Measurements from ENCODE around the gene CPD.

Gene CPD

DNA sequence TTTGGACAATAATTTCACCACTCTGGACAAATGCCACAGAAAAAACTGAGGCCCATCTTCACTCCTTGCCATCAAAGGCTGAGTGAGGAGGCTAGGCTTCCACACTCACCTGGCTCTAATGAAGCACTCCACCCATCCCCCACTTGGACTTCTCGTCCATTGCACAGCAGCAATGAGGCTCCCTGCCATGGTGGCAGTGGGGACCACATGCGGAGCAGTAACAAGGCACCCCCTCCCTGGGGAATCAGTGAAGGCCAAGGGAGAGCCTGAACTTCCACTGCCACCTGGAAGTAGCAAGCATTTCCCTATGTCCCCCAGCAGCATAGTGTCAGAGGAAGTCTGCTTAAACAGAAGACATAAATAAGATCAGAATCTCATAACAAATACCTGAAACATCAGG is 96.5 kb downstream of the CPD start:
- H3K4me3 ChIP-seq (replicated peaks in 1 of 2; ENCODE audit: low read depth in 2 of 2, low read length in 2 of 2): no peak overlapping the region
- no peak for DNase-seq (ENCODE audit: low read depth in 2 of 2)
- TF ChIP-seq, protein P1, sequence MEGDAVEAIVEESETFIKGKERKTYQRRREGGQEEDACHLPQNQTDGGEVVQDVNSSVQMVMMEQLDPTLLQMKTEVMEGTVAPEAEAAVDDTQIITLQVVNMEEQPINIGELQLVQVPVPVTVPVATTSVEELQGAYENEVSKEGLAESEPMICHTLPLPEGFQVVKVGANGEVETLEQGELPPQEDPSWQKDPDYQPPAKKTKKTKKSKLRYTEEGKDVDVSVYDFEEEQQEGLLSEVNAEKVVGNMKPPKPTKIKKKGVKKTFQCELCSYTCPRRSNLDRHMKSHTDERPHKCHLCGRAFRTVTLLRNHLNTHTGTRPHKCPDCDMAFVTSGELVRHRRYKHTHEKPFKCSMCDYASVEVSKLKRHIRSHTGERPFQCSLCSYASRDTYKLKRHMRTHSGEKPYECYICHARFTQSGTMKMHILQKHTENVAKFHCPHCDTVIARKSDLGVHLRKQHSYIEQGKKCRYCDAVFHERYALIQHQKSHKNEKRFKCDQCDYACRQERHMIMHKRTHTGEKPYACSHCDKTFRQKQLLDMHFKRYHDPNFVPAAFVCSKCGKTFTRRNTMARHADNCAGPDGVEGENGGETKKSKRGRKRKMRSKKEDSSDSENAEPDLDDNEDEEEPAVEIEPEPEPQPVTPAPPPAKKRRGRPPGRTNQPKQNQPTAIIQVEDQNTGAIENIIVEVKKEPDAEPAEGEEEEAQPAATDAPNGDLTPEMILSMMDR (IDR thresholded peaks at IDR 0.05; ENCODE audit: low read depth, low read length): no peak

DNA sequence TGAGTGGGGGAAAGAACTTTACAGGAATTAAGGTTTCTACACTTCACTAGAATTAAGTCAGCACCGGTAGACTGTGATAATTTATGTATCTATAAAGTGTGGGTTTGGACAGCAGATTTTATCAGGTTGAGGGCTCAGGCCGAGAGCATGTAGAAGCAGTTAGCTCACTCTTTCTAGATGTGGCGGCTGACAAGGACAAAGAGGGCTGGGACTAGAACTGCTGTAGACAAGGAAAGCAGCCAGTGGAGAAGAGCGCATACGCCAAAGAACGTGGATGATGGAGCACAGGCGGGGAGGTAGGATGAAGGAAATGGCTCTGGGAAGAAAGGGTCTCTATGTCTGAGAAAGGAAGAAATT is 98.0 kb downstream of the CPD start:
- no peak for DNase-seq (ENCODE audit: low read depth in 2 of 2)
- TF ChIP-seq, protein P1 (IDR thresholded peaks at IDR 0.05; ENCODE audit: low read depth, low read length): no peak
- peak overlapping the region; percentile 92 to 96 for H3K4me3 ChIP-seq (replicated peaks in 1 of 2; ENCODE audit: low read depth in 2 of 2, low read length in 2 of 2)

DNA sequence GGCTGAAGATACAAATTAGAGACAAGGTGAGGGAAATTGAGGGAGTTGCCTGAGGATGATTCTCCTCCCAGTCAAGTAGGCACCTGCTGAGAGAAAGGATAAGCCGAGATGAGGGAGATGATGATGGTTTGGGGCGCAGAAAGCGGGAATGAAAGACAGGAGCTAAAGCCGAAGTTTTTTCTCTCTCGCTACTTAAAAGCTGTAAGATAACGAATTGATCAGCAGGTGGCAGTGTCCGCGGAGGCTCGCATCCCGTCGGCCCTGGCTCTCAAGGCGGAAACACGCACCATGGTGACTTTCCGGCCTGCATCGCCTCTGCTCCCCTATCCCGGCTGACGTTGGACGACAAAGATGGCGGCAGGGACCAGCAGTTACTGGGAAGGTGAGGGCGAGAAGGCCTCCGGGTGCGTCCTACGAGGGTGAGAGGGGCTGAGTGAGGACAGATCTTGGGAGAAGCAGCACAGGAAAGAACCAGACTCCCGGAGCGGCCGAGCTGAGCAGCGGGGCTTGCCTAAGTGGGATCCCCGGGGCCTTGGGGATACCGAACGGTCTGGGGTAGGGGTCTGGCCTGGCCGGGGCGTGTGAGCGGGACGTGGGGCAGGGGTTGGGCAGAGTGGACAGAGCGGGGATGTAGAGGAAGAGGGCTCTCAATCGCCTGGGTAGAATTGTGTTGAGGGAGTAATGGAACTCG is 98.5 kb downstream of the CPD start, which contains the start of gene GOSR1:
TSS of gene GOSR1 (plus strand) at position 326 of the 691 bp plus-strand sequence. CDS start at position 352, 26 bp downstream.
- peak within 1 kb of the TSS; percentile 92 to 96 for H3K4me3 ChIP-seq (replicated peaks in 1 of 2; ENCODE audit: low read depth in 2 of 2, low read length in 2 of 2)
- TF ChIP-seq, protein P1 (IDR thresholded peaks at IDR 0.05; ENCODE audit: low read depth, low read length): peak; percentile 77
- DNase-seq (ENCODE audit: low read depth in 2 of 2): peak; percentile 97

DNA sequence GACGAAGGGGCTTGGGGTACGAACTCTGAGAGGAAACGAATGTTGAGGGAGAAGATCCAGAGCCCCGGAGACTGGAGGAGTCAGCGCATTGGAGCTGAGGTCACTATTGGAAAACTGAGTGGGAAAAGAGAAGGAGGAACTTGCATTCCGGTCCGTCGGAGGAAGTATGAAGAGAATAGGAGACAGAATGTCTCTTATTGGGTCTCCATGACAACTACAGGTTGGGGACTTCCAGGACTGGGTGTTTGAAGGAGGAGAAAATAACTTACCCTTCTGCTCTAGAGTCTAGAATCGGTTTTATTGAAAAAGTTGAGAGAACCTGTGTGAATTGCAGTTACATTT is 99.0 kb downstream of the CPD start:
- DNase-seq (ENCODE audit: low read depth in 2 of 2): no peak
- H3K4me3 ChIP-seq (replicated peaks in 1 of 2; ENCODE audit: low read depth in 2 of 2, low read length in 2 of 2): peak overlapping the region; percentile 92 to 96
- TF ChIP-seq, protein P1 (IDR thresholded peaks at IDR 0.05; ENCODE audit: low read depth, low read length): no peak

DNA sequence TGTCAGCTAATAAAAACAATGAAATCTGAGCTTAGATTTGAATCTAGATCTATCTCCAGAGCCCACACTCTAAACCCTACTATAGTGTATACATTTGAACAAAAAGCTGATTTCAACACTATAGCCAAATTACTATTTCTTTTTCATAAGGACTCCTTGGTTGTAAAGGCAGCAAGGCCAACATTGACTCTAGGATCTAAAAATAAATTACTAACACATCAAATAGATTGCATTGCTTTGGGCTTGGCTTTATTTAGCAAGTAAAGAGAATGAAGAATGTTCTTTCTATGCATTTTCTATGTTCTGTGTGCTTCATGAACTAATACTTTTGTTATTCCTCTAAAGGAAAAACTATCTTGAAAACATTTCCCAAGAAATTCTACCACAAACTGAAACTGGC is 103.8 kb downstream of the CPD start:
- DNase-seq (ENCODE audit: low read depth in 2 of 2): no peak
- TF ChIP-seq, protein P1 (IDR thresholded peaks at IDR 0.05; ENCODE audit: low read depth, low read length): no peak
- no peak overlapping the region for H3K4me3 ChIP-seq (replicated peaks in 1 of 2; ENCODE audit: low read depth in 2 of 2, low read length in 2 of 2)

DNA sequence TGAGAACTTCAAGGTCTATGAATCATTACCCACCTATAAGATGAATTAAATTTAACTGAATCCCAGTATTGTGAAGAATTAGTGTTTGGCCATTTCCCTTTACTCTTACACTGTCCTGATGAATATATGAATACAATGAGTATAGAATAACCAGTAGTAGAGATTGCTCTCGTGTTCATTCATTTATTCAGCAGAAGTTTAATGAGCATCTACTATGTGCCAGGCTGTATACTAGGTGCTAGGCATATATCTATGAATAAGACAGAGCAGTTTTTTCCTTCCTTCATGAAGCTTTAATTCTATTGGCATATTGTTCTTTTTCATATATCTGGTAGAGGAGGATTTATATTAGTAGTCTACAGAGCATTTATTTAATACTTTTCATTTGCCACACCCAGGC is 104.4 kb downstream of the CPD start:
- TF ChIP-seq, protein P1 (IDR thresholded peaks at IDR 0.05; ENCODE audit: low read depth, low read length): no peak
- H3K4me3 ChIP-seq (replicated peaks in 1 of 2; ENCODE audit: low read depth in 2 of 2, low read length in 2 of 2): no peak overlapping the region
- DNase-seq (ENCODE audit: low read depth in 2 of 2): no peak

DNA sequence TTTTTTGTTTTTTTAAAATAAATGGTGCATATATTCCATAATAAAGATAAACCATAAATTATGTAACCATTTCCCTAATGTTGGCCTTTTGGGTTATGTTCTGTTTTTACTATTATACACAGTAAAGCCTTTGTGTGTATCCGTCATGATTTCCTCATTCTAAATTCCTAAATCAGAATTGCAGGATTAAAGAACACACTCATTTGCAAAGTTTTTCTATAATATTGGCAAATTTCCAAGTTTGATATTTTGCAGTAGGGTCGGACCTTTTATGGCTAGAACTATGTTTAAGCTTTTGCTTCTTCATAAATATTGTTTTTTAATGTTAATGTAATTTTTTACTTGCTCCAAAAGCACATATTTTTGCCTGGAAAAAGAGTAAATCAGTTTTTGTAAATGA is 115.1 kb downstream of the CPD start:
- H3K4me3 ChIP-seq (replicated peaks in 1 of 2; ENCODE audit: low read depth in 2 of 2, low read length in 2 of 2): no peak overlapping the region
- TF ChIP-seq, protein P1 (IDR thresholded peaks at IDR 0.05; ENCODE audit: low read depth, low read length): no peak
- DNase-seq (ENCODE audit: low read depth in 2 of 2): no peak

All from cardiac fibroblast (primary cell).